ENCODE results near the gene FOCAD.

FOCAD gene

GRCh38 chr9:20740929-20741582, 57.0 kb downstream of the FOCAD start:
- no peak overlapping the region for H3K27ac ChIP-seq (ENCODE audit: low read depth, low read length, poor library complexity, severe bottlenecking)
- H4K20me1 ChIP-seq (ENCODE audit: insufficient read depth, low read length): no peaks in the 10 kb centered on the region
- no peak overlapping the region for H2AFZ ChIP-seq (ENCODE audit: low read length)
- H3F3A ChIP-seq (ENCODE audit: insufficient read depth, low read length): no peaks in the 10 kb centered on the region
- H3K4me3 ChIP-seq (ENCODE audit: low read depth, low read length, poor library complexity, severe bottlenecking): no peak overlapping the region
- no peaks in the 10 kb centered on the region for H3K9me3 ChIP-seq (ENCODE audit: low read length)
- H3K9me2 ChIP-seq (ENCODE audit: low read depth, low read length): no peaks in the 10 kb centered on the region
- H3K9ac ChIP-seq (ENCODE audit: low read length): no peak overlapping the region
- no peaks in the 10 kb centered on the region for H3K27me3 ChIP-seq (ENCODE audit: insufficient read depth, low read length)
- H3K4me2 ChIP-seq (ENCODE audit: low read length): no peak overlapping the region
- no peaks in the 10 kb centered on the region for H3K36me3 ChIP-seq (ENCODE audit: insufficient read depth, low read length)
- TF ChIP-seq CTCF (IDR thresholded peaks at IDR 0.05; ENCODE audit: low read length): no peak
- no peak for TF ChIP-seq EZH2 (IDR thresholded peaks at IDR 0.05; ENCODE audit: borderline replicate concordance, low read length)
- H3K4me1 ChIP-seq (ENCODE audit: insufficient read depth, low read length, severe bottlenecking): no peaks in the 10 kb centered on the region
- no peaks in the 10 kb centered on the region for H3K79me2 ChIP-seq (ENCODE audit: insufficient read depth, low read length)

GRCh38 chr9:20742833-20743232, 58.8 kb downstream of the FOCAD start:
- Histone ChIP-seq H3K27ac (ENCODE audit: low read depth, low read length, poor library complexity, severe bottlenecking) (no peak overlapping the region), H3K4me1 (ENCODE audit: insufficient read depth, low read length, severe bottlenecking) (no peaks in the 10 kb centered on the region), H4K20me1 (ENCODE audit: insufficient read depth, low read length) (no peaks in the 10 kb centered on the region), H3K4me2 (ENCODE audit: low read length) (no peak overlapping the region), H2AFZ (ENCODE audit: low read length) (no peak overlapping the region), H3F3A (ENCODE audit: insufficient read depth, low read length) (no peaks in the 10 kb centered on the region), H3K9me2 (ENCODE audit: low read depth, low read length) (no peaks in the 10 kb centered on the region), H3K36me3 (ENCODE audit: insufficient read depth, low read length) (no peaks in the 10 kb centered on the region), H3K4me3 (ENCODE audit: low read depth, low read length, poor library complexity, severe bottlenecking) (no peak overlapping the region), H3K27me3 (ENCODE audit: insufficient read depth, low read length) (no peaks in the 10 kb centered on the region), H3K9me3 (ENCODE audit: low read length) (no peaks in the 10 kb centered on the region), H3K9ac (ENCODE audit: low read length) (no peak overlapping the region), H3K79me2 (ENCODE audit: insufficient read depth, low read length) (no peaks in the 10 kb centered on the region)
- no peak for TF ChIP-seq CTCF (IDR thresholded peaks at IDR 0.05; ENCODE audit: low read length)
- no peak for TF ChIP-seq EZH2 (IDR thresholded peaks at IDR 0.05; ENCODE audit: borderline replicate concordance, low read length)

- H4K20me1 ChIP-seq (ENCODE audit: insufficient read depth, low read length): no peaks in the 10 kb centered on the region
- no peaks in the 10 kb centered on the region for H3K79me2 ChIP-seq (ENCODE audit: insufficient read depth, low read length)
- no peak overlapping the region for H3K9ac ChIP-seq (ENCODE audit: low read length)
- no peaks in the 10 kb centered on the region for H3K36me3 ChIP-seq (ENCODE audit: insufficient read depth, low read length)
- no peaks in the 10 kb centered on the region for H3K27me3 ChIP-seq (ENCODE audit: insufficient read depth, low read length)
- no peaks in the 10 kb centered on the region for H3K9me3 ChIP-seq (ENCODE audit: low read length)
- H2AFZ ChIP-seq (ENCODE audit: low read length): no peak overlapping the region
- no peaks in the 10 kb centered on the region for H3F3A ChIP-seq (ENCODE audit: insufficient read depth, low read length)
- H3K4me1 ChIP-seq (ENCODE audit: insufficient read depth, low read length, severe bottlenecking): no peaks in the 10 kb centered on the region
- no peak overlapping the region for H3K4me2 ChIP-seq (ENCODE audit: low read length)
- no peak overlapping the region for H3K27ac ChIP-seq (ENCODE audit: low read depth, low read length, poor library complexity, severe bottlenecking)
- TF ChIP-seq CTCF (IDR thresholded peaks at IDR 0.05; ENCODE audit: low read length): no peak
- no peak for TF ChIP-seq EZH2 (IDR thresholded peaks at IDR 0.05; ENCODE audit: borderline replicate concordance, low read length)
- no peak overlapping the region for H3K4me3 ChIP-seq (ENCODE audit: low read depth, low read length, poor library complexity, severe bottlenecking)
- H3K9me2 ChIP-seq (ENCODE audit: low read depth, low read length): no peaks in the 10 kb centered on the region
Measured at GRCh38 chr9:20744036-20744630, 60.1 kb downstream of the FOCAD start.
